Ovary (tissue), 9 donors: ENCODE results near the gene IFT88. TPM values are rescaled to one million over a fixed set of nuclear protein-coding genes. Genes with fewer than 3 reads are reported as not detected.

Experiments used
- DNase-seq, 5 donors: peaks; one replicate each; pipeline ENCODE4 v3.0.0-alpha.2; 2019 to 2020
- H3K27ac ChIP-seq, 2 donors: fragments of 200-600 bp; one replicate each; pipeline versions ENCODE4 v1.5.1 to v1.8.0; 2019 to 2022
- H3K27me3 ChIP-seq: fragments of 200-600 bp; one replicate; pipeline ENCODE4 v1.8.0; 2022
- H3K36me3 ChIP-seq: fragments of 200-600 bp; sonication (generic); one replicate; pipeline ENCODE4 v1.5.1; 2019
- H3K4me1 ChIP-seq: one replicate; pipeline ENCODE4 v1.8.1; 2013; ENCODE audit warnings: mild to moderate bottlenecking, moderate library complexity; ENCODE audit not compliant: insufficient read depth
- H3K4me3 ChIP-seq: fragments of 200-600 bp; sonication (generic); one replicate; pipeline ENCODE4 v1.5.1; 2017
- H3K9me3 ChIP-seq, 2 donors: fragments of 200-600 bp in 1 of 2; sonication (generic) in 1 of 2; one replicate each; pipeline versions ENCODE4 v1.5.1 to v1.8.1; 2013 to 2019; ENCODE audit warnings: mild to moderate bottlenecking in 1 of 2, moderate library complexity in 1 of 2
- CTCF ChIP-seq, 3 donors: fragments of 450-650 bp in 2 of 3; fragments of 200-600 bp in 1 of 3; IDR thresholded peaks; one replicate each; pipeline versions ENCODE4 v1.5.1 to v1.8.0; 2016 to 2022; ENCODE audit warnings: antibody characterized with exemption in 3 of 3, mild to moderate bottlenecking in 1 of 3
- EP300 ChIP-seq: sonication (generic); formaldehyde crosslinking; IDR thresholded peaks from one replicate; pipeline ENCODE4 v1.6.1; 2017; ENCODE audit warnings: antibody characterized with exemption
- POLR2A ChIP-seq: fragments of 450-650 bp; IDR thresholded peaks from one replicate; pipeline ENCODE4 v1.6.1; 2017; ENCODE audit warnings: antibody characterized with exemption, mild to moderate bottlenecking, moderate library complexity
- WGBS, 3 donors: extraction: QIAGEN DNeasy Blood & Tissue Kit in 1 of 3; methylation state at CpG; one replicate each; pipeline versions ENCODE4 v1.1.5 to v1.1.7; 2013 to 2017; 5-methylcytosine and 5-hydroxymethylcytosine counted together
- intact Hi-C, 4 donors: fragments of 100-400 bp; cut with DNase I; formaldehyde crosslinking; loops; one replicate each; pipeline versions ENCODE4 v1.11.0 to v1.15.1; 2022 to 2023
- polyA plus RNA-seq, 2 donors: library from polyadenylated mRNA; stranded (reverse); fragments of 200-250 nt in 1 of 2; fragments of 350-450 nt in 1 of 2; fragmentation: Illumina TruSeq in 1 of 2; extraction: RNeasy Lipid Tissue Mini Kit (QIAGEN cat#74804) in 1 of 2; gene quantifications; one replicate each; pipeline ENCODE4 v1.2.3, GENCODE V29; 2013 to 2014
- total RNA-seq, 7 donors: library from RNA; depleted of rRNA in 2 of 7; stranded (reverse); fragments of >200 nt in 2 of 7; fragmentation: NEBNext Ultra II Directional in 3 of 7; extraction: Animal tissue kit (Norgen Biotek cat#: 25700) in 3 of 7; gene quantifications; one replicate each; pipeline versions ENCODE4 v1.1.0 to v1.2.4, GENCODE V29; 2016 to 2023
- donor health status: DM: no; HTN: no; CAD: no; lungs with moderate emphysema.
- donor health status: DM: no; HTN: no; CAD: no.
- donor health status: Bipolar disorder and iron deficiency.
- donor health status: DM: yes; HTN: yes; CAD: no.
- donor health status: DM: no; HTN: no; CAD: no.
- donor health status: DM: yes; HTN: yes; CAD: no.

IFT88 gene
- total and polyA plus RNA-seq, 9 donors, result 12.1 to 30.6 (median 22.9) TPM

DNA sequence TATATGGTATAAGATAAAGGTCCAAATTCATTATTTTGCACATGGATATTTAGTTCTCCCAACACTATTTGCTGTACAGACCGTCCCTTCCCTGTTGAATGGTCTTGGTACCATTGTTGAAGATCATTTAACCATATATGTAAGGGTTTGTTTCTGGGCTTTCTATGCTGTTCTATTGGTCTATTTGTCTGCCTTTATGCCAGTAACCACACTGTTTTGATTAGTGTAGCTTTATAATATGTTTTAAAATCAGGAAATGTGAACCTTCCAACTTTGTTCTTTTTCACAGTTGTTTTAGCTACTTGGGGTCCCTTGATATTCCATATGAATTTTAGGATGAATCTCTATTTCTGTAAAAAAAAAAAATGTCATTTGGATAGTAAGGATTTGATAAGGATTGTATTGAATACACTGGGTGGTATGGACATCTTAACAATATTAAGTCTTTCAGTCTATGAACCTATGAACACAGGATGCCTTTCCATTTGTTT lies 16.9 kb downstream of the IFT88 start:
- intact Hi-C loops, result no loop called here
- H3K27ac ChIP-seq, result no peak overlapping the region

GRCh38 chr13:20585371-20585770 lies 18.4 kb downstream of the IFT88 start:
- Histone ChIP-seq H3K4me3 (no peak overlapping the region), H3K27me3 (no peaks in the 10 kb centered on the region), H3K27ac (no peak overlapping the region), H3K36me3 (no peaks in the 10 kb centered on the region), H3K4me1 (no peaks in the 10 kb centered on the region), H3K9me3 (no peaks in the 10 kb centered on the region)
- TF ChIP-seq EP300 (no peak), POLR2A (no peak), CTCF (IDR thresholded peaks at IDR 0.05) (no peak)
- intact Hi-C loops, result no loop called here
- DNase-seq, result no peak
- 98 to 100% (median 100%) methylated on average over 2 of the region's 2 CpGs for WGBS, 3 donors

More for the DNA sequence above, 16.9 kb downstream of the IFT88 start:
- TF ChIP-seq EP300 (no peak), CTCF (IDR thresholded peaks at IDR 0.05) (no peak), POLR2A (no peak)
- Histone ChIP-seq H3K36me3 (no peaks in the 10 kb centered on the region), H3K4me1 (no peaks in the 10 kb centered on the region), H3K27me3 (no peaks in the 10 kb centered on the region), H3K9me3 (no peaks in the 10 kb centered on the region), H3K4me3 (no peak overlapping the region)
- WGBS, 3 donors, result 100% methylated on average over 1 of the region's 1 CpG
- no peak for DNase-seq

GRCh38 chr13:20588529-20589110 lies 21.7 kb downstream of the IFT88 start:
- no peaks in the 10 kb centered on the region for H3K36me3 ChIP-seq
- TF ChIP-seq CTCF (IDR thresholded peaks at IDR 0.05) (no peak), POLR2A (no peak), EP300 (no peak)
- intact Hi-C loops, result no loop called here
- no peaks in the 10 kb centered on the region for H3K4me1 ChIP-seq
- 85 to 94% (median 86%) methylated on average over 4 of the region's 4 CpGs for WGBS, 3 donors
- H3K4me3 ChIP-seq, result no peak overlapping the region
- DNase-seq, result no peak
- no peaks in the 10 kb centered on the region for H3K27me3 ChIP-seq
- H3K27ac ChIP-seq, result no peak overlapping the region
- no peaks in the 10 kb centered on the region for H3K9me3 ChIP-seq

DNA sequence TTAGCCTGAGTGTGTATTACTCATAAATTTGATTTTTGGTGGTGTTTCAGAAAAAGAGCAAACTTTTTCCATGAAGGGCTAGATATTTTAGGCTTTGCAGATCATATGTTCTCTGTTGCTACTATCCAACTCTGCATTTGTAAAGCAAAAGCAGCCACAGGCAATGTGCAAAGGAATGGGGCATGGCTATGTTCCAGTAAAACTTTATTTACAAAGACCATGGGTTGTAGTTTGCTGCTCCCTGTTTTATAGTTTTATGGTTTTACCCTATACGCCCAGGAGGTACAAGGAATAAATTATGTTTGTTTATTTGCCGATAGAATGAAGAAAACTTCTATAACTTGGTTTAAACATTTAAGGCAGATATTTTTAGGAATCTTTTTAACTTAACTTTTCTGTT lies 23.6 kb downstream of the IFT88 start:
- Histone ChIP-seq H3K4me1 (no peaks in the 10 kb centered on the region), H3K27me3 (no peaks in the 10 kb centered on the region), H3K27ac (no peak overlapping the region), H3K36me3 (no peaks in the 10 kb centered on the region), H3K9me3 (no peaks in the 10 kb centered on the region), H3K4me3 (no peak overlapping the region)
- TF ChIP-seq POLR2A (no peak), CTCF (IDR thresholded peaks at IDR 0.05) (no peak), EP300 (no peak)
- intact Hi-C loops, result no loop called here
- WGBS, 3 donors, result 92 to 97% (median 96%) methylated on average over 2 of the region's 2 CpGs
- no peak for DNase-seq
